NCI-H69 (cell line): Measurements from ENCODE around the gene SASH3.

Source experiments
- DNase-seq: peaks from one replicate; lab custom pipeline; 2025; lab: John Stamatoyannopoulos, UW

Gene SASH3

DNA sequence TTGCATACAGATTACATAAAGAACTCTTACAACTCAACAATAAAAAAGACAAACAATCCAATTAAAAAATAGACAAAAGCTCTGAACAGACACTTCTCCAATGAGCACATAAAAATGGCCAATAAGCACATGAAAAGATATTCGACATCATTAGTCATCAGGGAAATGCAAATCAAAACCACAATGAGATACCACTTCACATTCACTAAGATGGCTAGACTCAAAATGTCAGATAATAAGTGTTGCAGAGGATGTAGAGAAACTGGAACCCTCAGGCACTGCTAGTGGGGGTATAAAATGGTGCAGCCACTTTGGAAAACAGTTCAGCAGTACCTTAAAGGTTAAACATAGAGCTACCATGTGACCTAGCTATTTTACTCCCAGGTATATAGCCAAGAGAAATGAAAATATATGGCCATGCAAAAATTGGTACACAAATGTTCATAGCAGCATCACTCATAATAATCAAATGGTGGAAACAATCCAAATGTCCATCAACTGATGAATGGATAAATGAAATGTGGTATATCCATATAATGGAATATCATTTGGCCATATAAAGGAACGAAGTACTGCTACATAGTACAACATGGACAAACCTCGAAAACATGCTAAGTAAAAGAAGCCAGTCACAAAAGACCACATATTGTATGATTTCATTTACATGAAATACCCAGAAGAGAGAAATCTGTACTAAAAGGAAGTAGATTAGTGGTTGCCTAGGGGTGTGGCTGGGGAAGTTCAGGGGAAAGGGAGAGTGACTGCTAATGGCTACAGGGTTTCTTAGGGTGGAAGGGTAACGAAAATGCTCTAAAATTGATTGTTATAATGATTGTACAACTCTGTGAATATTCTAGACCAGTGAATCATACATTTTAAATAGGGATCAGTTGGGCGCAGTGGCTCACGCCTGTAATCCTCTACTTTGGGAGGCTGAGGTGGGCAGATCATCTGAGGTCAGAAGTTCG is 29.4 kb downstream of the SASH3 start:
- no peak for DNase-seq

DNA sequence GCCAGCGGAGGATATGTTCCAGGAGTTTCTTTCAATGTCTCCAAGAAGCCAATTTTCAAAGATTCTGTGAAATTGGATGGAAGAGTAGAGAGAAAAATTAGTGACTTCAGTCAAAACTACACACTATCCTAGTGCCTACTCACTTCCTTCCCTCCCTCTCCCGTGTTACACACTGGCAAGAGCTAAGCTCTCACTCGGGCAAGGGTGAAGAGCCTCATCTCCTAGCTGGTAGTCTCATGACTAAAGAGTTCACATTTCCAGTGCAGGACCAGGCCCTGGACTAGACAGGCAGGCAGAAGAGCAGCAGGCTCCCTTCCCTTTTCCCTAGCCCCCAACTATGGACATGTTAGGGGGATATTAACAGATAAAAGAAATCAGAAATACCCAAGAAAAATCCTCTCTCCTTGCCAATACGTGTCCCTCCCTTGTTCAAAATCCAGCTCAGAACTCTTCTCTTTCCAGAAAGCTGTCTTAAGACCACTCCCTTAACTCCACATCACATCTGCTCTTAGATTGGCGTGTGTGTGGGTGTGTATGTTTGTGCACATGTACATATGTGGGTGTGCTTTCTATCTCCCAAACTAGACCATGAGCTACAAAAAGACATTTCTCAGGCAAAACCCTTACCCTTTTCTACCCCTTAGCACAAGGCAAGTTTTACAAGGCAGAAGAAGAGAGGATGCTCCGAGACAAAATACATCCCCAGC is 34.1 kb downstream of the SASH3 start:
- DNase-seq = no peak

DNA sequence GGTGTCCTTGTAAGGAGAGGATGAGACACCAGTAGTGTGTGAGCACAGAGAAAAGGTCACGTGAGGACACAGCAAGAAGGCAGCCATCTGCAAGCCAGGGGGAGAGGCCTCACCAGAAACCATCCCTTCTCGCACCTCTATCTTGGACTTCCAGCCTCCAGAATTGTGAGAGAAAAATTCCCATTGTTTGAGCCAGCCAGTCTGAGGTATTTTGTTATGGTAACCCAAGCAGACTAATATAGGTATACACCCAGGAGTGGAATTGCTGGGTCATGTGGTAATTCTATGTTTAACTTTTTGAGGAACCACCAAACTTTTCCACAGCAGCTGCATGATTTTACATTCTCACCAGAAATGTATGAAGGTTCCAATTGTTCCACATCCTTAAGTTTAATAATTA is 38.4 kb downstream of the SASH3 start:
- DNase-seq = no peak

DNA sequence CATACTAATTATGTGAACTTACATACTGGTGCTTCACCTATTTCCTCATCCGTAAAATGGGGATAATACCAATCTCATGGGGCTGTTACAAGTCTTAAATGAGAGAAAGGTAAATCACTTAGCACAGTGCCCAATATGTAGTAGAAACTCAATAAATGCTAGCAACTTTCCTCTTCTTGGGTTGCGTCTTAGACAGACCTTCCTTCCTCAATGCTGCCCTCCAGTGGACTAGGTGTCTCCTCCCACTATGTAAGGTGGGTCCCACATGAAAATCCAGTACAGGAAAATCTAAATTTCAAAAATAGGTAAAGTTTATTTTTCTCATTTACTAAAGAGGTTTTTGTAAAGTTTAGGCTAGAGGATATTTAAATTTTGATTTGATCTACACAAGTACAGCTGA is 43.4 kb downstream of the SASH3 start:
- peak; percentile 48 for DNase-seq

DNA sequence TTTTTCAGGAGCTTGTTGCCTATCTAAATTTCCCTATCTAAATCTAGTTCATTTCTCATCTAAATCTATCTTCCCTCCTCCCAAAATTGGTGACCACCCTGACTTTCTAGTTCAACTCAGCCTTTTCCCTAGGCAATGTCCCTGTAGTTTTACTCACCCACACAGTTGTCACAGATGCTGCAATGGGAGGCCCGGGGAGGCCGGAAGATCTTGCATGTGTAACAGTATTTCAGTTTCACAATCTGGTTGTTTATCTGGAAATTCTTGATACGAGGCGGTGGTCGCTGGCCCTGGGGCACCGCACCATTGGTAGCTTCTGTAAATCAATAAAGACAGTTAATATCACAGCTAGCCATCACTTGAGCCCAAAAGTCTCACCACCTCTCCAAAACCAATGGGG is 43.8 kb downstream of the SASH3 start:
- DNase-seq = no peak

DNA sequence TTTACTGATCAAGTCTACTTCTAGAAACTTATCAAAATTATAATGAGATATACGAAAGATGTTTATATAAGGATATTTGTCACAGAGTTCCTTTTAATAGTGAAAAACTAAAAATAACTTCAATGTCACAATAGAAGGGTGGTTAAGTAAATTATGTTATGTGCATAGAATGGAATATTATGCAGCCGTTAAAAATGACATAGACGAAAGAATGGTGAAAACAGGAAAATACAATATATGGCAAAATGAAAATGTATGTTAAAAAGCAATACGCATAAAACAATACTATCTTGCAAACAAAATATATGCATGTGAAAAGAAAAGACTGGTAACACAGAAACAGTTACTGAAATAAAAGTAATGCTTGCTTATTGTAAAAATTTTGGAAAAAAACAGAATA is 44.9 kb downstream of the SASH3 start:
- no peak for DNase-seq

DNA sequence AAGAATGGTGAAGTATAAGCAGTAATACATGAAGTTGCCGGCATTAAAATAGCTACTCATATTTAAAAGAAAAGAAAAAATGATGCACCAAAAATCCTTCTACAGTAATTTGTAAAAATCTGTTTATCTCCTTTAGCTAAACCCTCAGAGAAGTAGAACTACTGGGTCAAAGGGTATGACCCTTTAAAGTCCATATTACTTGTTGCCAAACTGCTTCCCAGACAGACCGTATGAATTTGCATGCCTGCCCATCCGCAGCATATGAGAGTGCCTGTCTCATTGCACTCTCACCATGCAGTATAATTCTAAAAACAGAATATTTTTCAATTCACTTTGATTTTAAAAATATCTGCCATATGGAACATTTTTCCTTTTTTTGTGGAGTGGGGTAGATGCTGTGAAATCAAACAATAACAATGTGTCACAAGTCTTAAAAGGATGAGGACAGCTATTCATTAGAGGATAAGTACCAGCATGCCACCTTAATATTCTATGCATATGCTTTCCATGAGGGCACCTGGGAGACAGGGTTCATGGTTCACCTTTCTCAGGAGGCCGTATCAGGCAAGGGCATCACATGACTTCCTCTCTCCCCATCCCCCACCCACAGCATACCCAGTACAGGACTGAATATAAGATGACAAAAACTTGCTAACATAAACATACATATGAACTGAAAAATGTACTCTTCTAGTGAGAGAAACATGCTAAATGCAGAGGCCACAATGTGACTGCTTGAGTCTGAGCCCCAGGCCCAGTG is 46.2 kb downstream of the SASH3 start:
- peak; percentile 6 for DNase-seq

DNA sequence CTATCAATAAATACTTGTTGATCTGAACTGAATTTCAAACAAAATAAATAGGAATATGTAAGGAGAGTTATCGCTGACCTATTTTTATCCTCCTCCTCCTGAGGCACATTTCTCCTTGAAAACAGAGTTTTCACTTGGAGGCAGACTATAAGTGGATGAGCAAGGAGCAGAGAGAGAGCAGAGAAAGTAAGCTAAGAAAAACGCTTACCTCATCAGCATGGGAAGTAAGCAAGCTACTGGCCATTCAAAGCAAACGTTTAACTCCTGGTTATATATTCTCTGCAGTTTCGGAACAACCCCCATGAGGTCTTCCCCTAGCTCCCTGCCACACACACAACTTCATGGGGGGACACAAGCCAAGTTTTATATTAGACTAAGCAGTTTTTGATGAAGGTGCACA is 50.7 kb downstream of the SASH3 start:
- no peak for DNase-seq

DNA sequence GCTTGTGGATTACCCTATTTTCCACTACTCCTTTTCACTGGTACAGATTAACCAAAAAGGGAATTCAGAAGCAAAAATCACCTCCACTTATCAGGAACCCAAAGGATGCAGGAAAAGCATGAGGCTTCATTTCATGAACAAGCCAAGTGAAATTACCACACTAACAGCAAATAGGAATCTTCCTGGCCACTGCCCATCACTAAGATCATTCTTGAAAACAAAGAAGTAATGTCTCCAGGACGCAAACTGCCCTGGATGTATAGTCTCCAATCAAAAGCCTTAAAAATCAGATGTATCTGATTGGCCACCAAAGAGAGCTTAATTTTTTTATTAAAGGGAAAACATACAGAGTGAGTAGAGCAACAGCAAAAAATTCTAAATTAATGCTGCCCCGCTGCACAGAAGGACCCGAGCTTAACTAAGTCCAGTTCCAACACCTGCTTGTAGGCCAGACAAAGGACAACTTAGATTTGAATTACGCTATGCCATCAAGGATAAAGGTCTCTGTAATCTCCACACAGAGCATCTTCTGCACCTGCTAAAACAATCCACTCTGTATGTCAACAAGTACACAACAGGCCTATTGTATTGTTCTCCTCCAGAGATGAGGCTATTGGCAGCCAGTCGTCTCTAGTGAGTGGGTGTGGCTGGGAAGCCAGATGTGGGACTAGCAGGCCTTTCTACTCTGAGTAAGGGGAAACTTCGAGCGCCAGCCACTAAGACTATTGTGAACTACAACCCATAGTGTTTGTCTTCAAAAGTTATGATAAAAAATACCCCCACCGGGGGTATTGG is 51.5 kb downstream of the SASH3 start:
- DNase-seq = peak; percentile 27

DNA sequence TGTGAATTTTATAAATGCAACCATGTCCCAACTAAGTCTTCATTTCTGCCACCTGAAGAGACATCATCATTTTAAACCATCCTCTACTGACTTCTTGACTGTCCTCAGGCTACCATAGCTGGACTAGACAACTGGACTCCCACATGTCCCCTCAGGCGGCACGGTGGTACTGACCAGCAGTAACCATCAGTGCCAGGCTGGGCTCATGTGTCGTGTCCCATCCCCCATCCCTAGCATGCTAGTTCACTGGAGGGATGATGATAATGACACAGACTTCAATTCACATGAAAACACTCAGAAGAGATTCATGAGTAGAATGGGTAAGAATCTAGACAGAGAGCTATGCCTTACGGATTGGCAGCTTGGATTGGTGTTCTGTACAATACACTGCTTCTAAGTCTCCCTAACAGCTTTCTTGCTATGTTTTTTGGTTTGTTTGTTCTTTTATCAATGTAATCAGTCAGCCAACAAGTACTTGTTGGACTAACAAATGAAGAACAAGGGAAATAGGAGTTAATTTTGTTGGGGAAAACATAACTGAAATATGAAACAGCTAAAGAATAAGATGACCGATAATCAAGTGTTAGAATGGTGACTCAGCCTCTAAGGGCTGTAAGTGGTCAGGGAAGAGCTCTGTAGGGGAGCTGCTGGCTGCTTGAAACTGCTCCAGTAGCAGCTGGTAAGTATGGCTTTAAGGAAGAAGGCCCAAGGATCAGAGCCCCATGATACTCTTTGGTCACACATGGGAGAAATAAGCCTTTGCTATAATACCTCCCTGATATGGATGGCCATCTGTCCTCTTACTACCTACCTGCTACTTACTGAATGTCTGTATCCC is 53.6 kb downstream of the SASH3 start:
- DNase-seq = no peak

DNA sequence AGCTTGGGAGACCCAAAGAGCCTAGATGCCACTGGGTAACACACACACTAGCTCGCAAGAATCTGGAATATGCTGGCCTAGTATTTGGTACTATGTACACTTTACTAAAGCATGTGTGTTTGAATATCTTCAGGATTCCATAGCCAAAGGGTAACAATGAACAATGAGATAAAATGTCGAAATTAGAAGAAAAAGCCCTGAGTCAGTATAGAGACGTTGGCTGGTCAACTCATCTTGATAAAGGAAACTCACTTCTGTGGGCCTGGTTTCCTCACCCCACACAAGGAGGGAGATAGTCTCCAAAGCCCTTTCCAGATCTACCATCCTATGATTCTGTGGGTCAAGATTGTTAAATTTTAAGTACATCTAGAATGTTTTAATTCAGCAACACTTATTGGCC is 57.1 kb downstream of the SASH3 start:
- no peak for DNase-seq

DNA sequence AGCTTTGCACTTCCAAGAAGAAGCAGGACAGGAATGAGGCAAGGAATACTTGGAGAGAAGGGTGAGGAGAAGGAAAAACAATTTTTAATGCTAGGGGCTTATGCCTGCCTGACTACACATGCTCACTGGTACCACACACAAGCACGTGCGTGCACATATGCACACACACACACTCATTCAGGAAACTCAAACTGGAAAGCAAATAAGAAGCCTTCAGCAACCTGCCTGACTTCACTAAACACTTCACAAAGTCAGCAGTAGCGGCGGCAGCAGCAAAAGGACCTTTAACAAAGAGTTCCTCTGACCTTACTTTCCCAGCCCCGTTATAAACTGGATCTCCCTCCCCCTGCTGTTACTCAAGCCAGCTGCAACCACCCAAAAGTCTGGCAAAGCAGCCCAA is 60.6 kb downstream of the SASH3 start:
- DNase-seq = no peak

DNA sequence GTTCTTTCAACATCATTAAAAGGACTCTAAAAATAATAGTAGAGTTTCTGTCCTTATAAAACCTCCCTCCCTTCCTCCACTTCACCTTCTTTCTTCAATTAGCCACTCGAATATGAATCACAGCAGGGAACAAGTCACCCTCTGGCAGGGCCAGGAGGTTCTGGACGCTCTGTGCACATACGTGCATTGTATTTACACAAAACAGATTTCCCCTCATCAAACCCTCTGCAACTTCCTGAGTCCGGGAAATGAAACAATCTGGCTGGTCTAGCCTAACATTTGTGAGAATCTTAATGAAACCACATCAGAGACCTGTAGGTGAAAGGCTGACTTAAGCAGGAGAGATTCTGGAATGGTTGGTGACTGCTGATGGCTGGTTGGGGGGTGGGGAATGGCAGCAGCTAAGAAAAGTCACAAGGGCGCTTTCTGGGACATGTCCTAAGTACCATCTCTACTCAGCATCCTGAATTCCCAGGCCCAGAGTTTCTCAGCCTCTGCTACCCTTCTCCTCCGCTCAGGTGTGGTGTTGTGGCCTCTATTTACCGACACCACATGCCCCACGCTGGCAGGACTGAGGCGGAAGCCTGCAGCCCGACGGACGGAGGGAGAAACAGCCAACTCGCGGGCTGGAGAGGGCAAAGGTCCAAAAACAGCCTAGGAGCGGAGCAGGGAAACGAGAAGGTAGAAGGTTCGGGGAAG is 62.9 kb downstream of the SASH3 start:
- peak; percentile 62 for DNase-seq

DNA sequence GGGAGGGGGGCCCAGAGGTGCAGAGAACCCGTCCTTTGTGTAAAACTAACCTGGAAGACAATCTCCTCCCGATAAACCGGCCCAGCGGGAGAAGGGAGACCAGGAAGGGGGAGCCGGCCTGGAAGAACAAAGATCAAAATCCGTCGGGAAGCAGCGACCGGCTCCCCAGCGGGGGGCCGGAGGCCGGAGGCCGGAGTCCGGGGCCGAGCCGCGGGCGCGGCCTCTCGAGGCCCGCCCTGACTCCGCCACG is 63.4 kb downstream of the SASH3 start:
- no peak for DNase-seq

DNA sequence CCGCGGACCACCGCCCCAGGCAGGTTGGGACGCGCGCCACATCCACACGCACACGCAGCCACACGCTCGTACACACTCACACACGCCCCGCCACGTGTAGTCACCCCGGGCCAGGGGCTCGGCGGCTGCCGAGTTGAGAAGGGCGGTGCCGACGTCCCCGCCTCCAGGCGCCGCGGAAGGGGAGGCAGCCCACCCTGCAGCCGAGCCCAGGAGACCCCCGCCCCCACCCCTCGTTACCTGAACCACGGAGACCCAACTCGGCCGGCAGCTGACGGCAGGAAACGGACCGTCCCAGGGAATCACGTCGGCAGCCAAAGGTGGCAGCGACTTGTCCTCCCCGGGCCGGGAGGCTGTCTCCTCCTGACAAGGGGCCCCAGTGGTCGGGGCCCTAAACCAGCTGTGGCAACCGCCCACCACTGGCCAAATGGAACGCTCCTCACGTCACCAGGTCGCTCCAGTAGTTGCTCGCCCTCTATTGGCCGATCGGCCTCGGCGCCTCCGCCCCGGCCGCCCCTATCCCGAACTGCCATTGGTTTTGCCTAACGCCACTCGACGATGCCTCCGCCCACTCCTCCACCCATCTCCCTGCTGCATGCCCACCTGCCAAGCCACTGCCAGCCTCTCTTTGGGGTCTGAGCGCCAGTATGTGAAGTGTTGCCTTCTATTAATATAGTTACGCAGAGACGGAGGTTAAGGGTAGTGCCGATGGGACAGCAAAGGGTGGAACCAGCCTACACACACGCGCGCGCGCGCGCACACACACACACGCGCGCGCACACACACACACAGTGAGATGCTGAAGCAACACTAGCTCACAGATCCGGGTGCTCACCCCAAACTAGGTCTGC is 63.9 kb downstream of the SASH3 start, which contains the start of gene ZDHHC9:
ZDHHC9 (minus strand) TSS at position 428 of the 848 bp plus-strand sequence. CDS start 1,941 bp downstream, outside the sequence.
- peak; percentile 94 for DNase-seq
